ENCODE results near the gene TMEM256.

DNA sequence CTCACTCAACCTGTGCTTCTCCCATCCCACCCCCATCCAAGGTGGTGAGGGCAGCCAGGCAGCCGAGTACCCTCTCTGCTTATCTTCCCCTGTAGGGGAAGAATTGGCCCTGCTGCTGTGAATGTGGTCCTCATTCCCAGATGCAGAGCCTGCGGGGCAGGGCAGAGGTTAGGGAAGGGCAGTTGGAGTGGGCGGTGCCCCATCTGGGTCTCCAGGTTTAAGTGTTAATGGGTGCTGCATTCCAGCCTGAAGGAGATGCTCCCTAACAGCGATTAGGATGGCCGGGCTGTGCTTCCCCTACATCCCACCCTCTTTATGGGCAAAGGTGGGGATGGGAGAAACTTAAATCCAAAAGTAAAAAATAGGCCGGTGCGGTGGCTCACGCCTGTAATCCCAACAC is 36.8 kb downstream of the TMEM256 start:
- TF ChIP-seq CTCF (IDR thresholded peaks at IDR 0.05; ENCODE audit: control extremely low read depth in 1 of 3, insufficient read depth in 1 of 3, low read depth in 1 of 3, low read length in 3 of 3) (no peak), TBP (IDR thresholded peaks at IDR 0.05; ENCODE audit: low read depth, low read length) (no peak), POLR2A (IDR thresholded peaks at IDR 0.05; ENCODE audit: control extremely low read depth in 1 of 2, low read depth in 2 of 2, low read length in 2 of 2) (no peak), CBX5 (IDR thresholded peaks at IDR 0.05; ENCODE audit: low read depth, low read length) (no peak), SP1 (IDR thresholded peaks at IDR 0.05; ENCODE audit: low read depth, low read length) (no peak), JUND (IDR thresholded peaks at IDR 0.05; ENCODE audit: low read length) (no peak)

Measured in H1 (cell line).